GM23338 (cell line): ENCODE results near the gene CYBRD1.

Experiments used
- CTCF ChIP-seq, 2 experiments: fragments of 200-600 bp in 1 of 2; sonication (generic) in 1 of 2; conservative IDR thresholded peaks; 2 replicates each; pipeline versions ENCODE4 v1.5.1 to v1.6.1; 2016 to 2017; ENCODE audit warnings: antibody characterized with exemption in 2 of 2, low read depth in 2 of 2, mild to moderate bottlenecking in 2 of 2, moderate library complexity in 1 of 2
- EZH2 ChIP-seq: fragments of 200-600 bp; sonication (generic); IDR thresholded peaks from one replicate; pipeline ENCODE4 v1.8.0; 2017; ENCODE audit warnings: antibody characterized with exemption, mild to moderate bottlenecking, low read depth; ENCODE audit not compliant: unreplicated experiment
- JUNB ChIP-seq: IDR thresholded peaks from one replicate; pipeline ENCODE4 v1.6.1; 2016; ENCODE audit warnings: antibody characterized with exemption; ENCODE audit not compliant: unreplicated experiment
- NANOG ChIP-seq: IDR thresholded peaks from 2 replicates; pipeline ENCODE4 v1.6.1; 2016; ENCODE audit warnings: antibody characterized with exemption, borderline replicate concordance
- POLR2AphosphoS5 ChIP-seq: IDR thresholded peaks from 2 replicates; pipeline ENCODE4 v1.6.1; 2016; ENCODE audit warnings: antibody characterized with exemption, low read depth
- REST ChIP-seq: IDR thresholded peaks from one replicate; pipeline ENCODE4 v1.6.1; 2018; ENCODE audit warnings: antibody characterized with exemption; ENCODE audit not compliant: unreplicated experiment

- TF ChIP-seq POLR2AphosphoS5 (no peak), REST (no peak), CTCF (conservative IDR thresholded peaks at IDR 0.05; ENCODE audit: low read depth in 2 of 2) (no peak), EZH2 (no peak), NANOG (no peak), JUNB (no peak)
These were observed 65.3 kb downstream of the CYBRD1 start for GRCh38 chr2:171587567-171587966.
